GM12892 (cell line): ENCODE data around the gene EEPD1.

Experiments
- DNase-seq: peaks from one replicate; pipeline ENCODE4 v3.0.0; 2011; ENCODE audit not compliant: insufficient read length
- FAIRE-seq: peaks from 2 replicates; lab custom pipeline; 2011; peaks lifted over from hg19 to GRCh38; lab: Jason Lieb, UNC
- POLR2A ChIP-seq: IDR thresholded peaks from 2 replicates; pipeline ENCODE4 v1.6.1; 2011; ENCODE audit warnings: low read depth, low read length, control low read depth
- POLR2AphosphoS5 ChIP-seq: IDR thresholded peaks from 2 replicates; pipeline ENCODE4 v1.6.1; 2011; ENCODE audit warnings: low read depth, low read length, control low read depth
- TAF1 ChIP-seq: IDR thresholded peaks from 2 replicates; pipeline ENCODE4 v1.6.1; 2011; ENCODE audit warnings: low read depth, mild to moderate bottlenecking, control low read depth, low read length, borderline replicate concordance

The EEPD1 gene

GRCh38 chr7:36167403-36168050 is 14.5 kb downstream of the EEPD1 start:
- TF ChIP-seq TAF1: no peak
- TF ChIP-seq POLR2A: no peak
- no peak for TF ChIP-seq POLR2AphosphoS5
- DNase-seq: no peak
- FAIRE-seq: no peak

GRCh38 chr7:36171503-36171902 is 18.4 kb downstream of the EEPD1 start:
- FAIRE-seq (no peak), DNase-seq (no peak)

GRCh38 chr7:36175886-36176285 is 22.8 kb downstream of the EEPD1 start:
- TF ChIP-seq TAF1: no peak
- no peak for TF ChIP-seq POLR2AphosphoS5
- no peak for TF ChIP-seq POLR2A
- FAIRE-seq (no peak), DNase-seq (no peak)

More at GRCh38 chr7:36171503-36171902, 18.4 kb downstream of the EEPD1 start:
- TF ChIP-seq TAF1 (no peak), POLR2A (no peak), POLR2AphosphoS5 (no peak)

GRCh38 chr7:36176697-36177096 is 23.6 kb downstream of the EEPD1 start:
- FAIRE-seq (no peak), DNase-seq (no peak)
- no peak for TF ChIP-seq POLR2A
- TF ChIP-seq TAF1: no peak

- TF ChIP-seq TAF1: no peak
- no peak for TF ChIP-seq POLR2AphosphoS5
- TF ChIP-seq POLR2A: no peak
- no peak for FAIRE-seq
Measured at GRCh38 chr7:36180121-36180520, 27.1 kb downstream of the EEPD1 start.

GRCh38 chr7:36181668-36182067 is 28.6 kb downstream of the EEPD1 start:
- no peak for FAIRE-seq
- no peak for DNase-seq
- no peak for TF ChIP-seq TAF1
- no peak for TF ChIP-seq POLR2AphosphoS5
- no peak for TF ChIP-seq POLR2A

More at GRCh38 chr7:36180121-36180520, 27.1 kb downstream of the EEPD1 start:
- DNase-seq: no peak

- TF ChIP-seq TAF1 (no peak), POLR2AphosphoS5 (no peak), POLR2A (no peak)
- no peak for FAIRE-seq
- no peak for DNase-seq
Measured at GRCh38 chr7:36182854-36183604, 30.0 kb downstream of the EEPD1 start.

GRCh38 chr7:36185092-36185491 is 32.0 kb downstream of the EEPD1 start:
- no peak for FAIRE-seq
- TF ChIP-seq POLR2AphosphoS5: no peak
- no peak for TF ChIP-seq TAF1
- no peak for TF ChIP-seq POLR2A
- no peak for DNase-seq

- FAIRE-seq (no peak), DNase-seq (no peak)
- TF ChIP-seq TAF1 (no peak), POLR2A (no peak), POLR2AphosphoS5 (no peak)
Measured at GRCh38 chr7:36185756-36186155, 32.7 kb downstream of the EEPD1 start.

GRCh38 chr7:36186359-36187121 is 33.5 kb downstream of the EEPD1 start:
- DNase-seq (no peak), FAIRE-seq (no peak)
- TF ChIP-seq POLR2AphosphoS5 (no peak), TAF1 (no peak), POLR2A (no peak)

- FAIRE-seq (no peak), DNase-seq (no peak)
- no peak for TF ChIP-seq TAF1
- no peak for TF ChIP-seq POLR2AphosphoS5
- no peak for TF ChIP-seq POLR2A
Measured at GRCh38 chr7:36188266-36188665, 35.2 kb downstream of the EEPD1 start.

- no peak for FAIRE-seq
- DNase-seq: no peak
- no peak for TF ChIP-seq TAF1
- TF ChIP-seq POLR2AphosphoS5: no peak
- TF ChIP-seq POLR2A: no peak
Measured at GRCh38 chr7:36188906-36189305, 35.9 kb downstream of the EEPD1 start.
